Measurements from ENCODE around the gene HOTAIR.

Gene HOTAIR

GRCh38 chr12:54010972-54011664, 36.4 kb upstream of the HOTAIR start:
- no peak for DNase-seq

GRCh38 chr12:54010053-54010971, 35.6 kb upstream of the HOTAIR start:
- DNase-seq = no peak

- DNase-seq = peak; percentile 23
These were observed 34.7 kb upstream of the HOTAIR start for GRCh38 chr12:54009171-54010052.

- no peak for DNase-seq
These were observed 33.5 kb upstream of the HOTAIR start for GRCh38 chr12:54008260-54008552.

- no peak for DNase-seq
These were observed 32.9 kb upstream of the HOTAIR start for GRCh38 chr12:54007538-54008259.

GRCh38 chr12:54006559-54007220, 31.9 kb upstream of the HOTAIR start:
- DNase-seq = no peak

- peak; percentile 70 for DNase-seq
These were observed 31.3 kb upstream of the HOTAIR start for GRCh38 chr12:54005853-54006558.

- no peak for DNase-seq
These were observed 30.7 kb upstream of the HOTAIR start for GRCh38 chr12:54005531-54005852.

GRCh38 chr12:54004841-54005530, 30.2 kb upstream of the HOTAIR start:
- no peak for DNase-seq

GRCh38 chr12:54004063-54004840, 29.5 kb upstream of the HOTAIR start:
- DNase-seq = no peak

GRCh38 chr12:54003625-54004024, 28.9 kb upstream of the HOTAIR start:
- no peak for DNase-seq

- no peak for DNase-seq
These were observed 28.2 kb upstream of the HOTAIR start for GRCh38 chr12:54002915-54003389.

- no peak for DNase-seq
These were observed 27.6 kb upstream of the HOTAIR start for GRCh38 chr12:54002278-54002914.

- DNase-seq = no peak
These were observed 26.8 kb upstream of the HOTAIR start for GRCh38 chr12:54001283-54002187.

GRCh38 chr12:54000116-54001114, 25.7 kb upstream of the HOTAIR start, which contains the start of gene HOXC9:
HOXC9 (plus strand) TSS chr12:54000161; CDS start chr12:54000189, 28 bp downstream.
- no peak for DNase-seq

GRCh38 chr12:53999559-54000115, 24.9 kb upstream of the HOTAIR start:
- DNase-seq = no peak

- no peak for DNase-seq
These were observed 24.1 kb upstream of the HOTAIR start for GRCh38 chr12:53998900-53999236.

Data from inflammatory macrophage treated with lipopolysaccharide for 4 hours (primary cell).